ENCODE data around the gene LRP10. TPM values are rescaled to one million over a fixed set of nuclear protein-coding genes. Genes with fewer than 3 reads are reported as not detected.

The LRP10 gene
- total RNA-seq, 1 experiment from 2014 or later = 7.8 TPM

GRCh38 chr14:22887990-22888378 is 16.4 kb downstream of the LRP10 start:
- ChIA-PET CTCF (interaction anchor here (1.0 kb wide), 1 partner anchor 170 kb away, joined by 3 read pairs; no protein-coding TSS in a partner anchor), POLR2A (ENCODE audit: low non-redundant PET) (no interaction called here)
- no peaks in the 10 kb centered on the region for H3K9me3 ChIP-seq (ENCODE audit: low read depth, low read length, poor library complexity, severe bottlenecking)
- no peaks in the 10 kb centered on the region for H3K4me1 ChIP-seq (ENCODE audit: insufficient read depth, low read length, poor library complexity, severe bottlenecking)
- no peak for DNase-seq (ENCODE audit: low spot score)
- BruUV-seq (replicated peaks) = no TSS peak
- intact Hi-C loops (cut with micrococcal nuclease; ENCODE audit: unreplicated experiment) = no loop called here
- no peak overlapping the region for H3K27ac ChIP-seq (ENCODE audit: low read depth, low read length, poor library complexity, severe bottlenecking)
- no peaks in the 10 kb centered on the region for H3K27me3 ChIP-seq (replicated peaks; ENCODE audit: insufficient read depth, low read depth, low read length, poor library complexity)
- H3K4me3 ChIP-seq (ENCODE audit: low read depth, low read length, poor library complexity, severe bottlenecking) = no peak overlapping the region
- TF ChIP-seq CTCF (conservative IDR thresholded peaks at IDR 0.05; ENCODE audit: low read depth, low read length) (no peak), EZH2 (IDR thresholded peaks at IDR 0.05; ENCODE audit: borderline replicate concordance, low read depth, low read length, poor library complexity, severe bottlenecking) (no peak)
- H3K36me3 ChIP-seq (ENCODE audit: insufficient read depth, low read length, poor library complexity, severe bottlenecking) = no peaks in the 10 kb centered on the region

- no TSS peak for BruUV-seq (replicated peaks)
- CTCF ChIA-PET = interaction anchor here (0.6 to 0.7 kb wide), 2 partner anchors 98 to 505 kb away, joined by 3 to 5 read pairs; no protein-coding TSS in a partner anchor
- Histone ChIP-seq H3K27ac (ENCODE audit: low read depth, low read length, poor library complexity, severe bottlenecking) (no peak overlapping the region), H3K4me1 (ENCODE audit: insufficient read depth, low read length, poor library complexity, severe bottlenecking) (no peaks in the 10 kb centered on the region), H3K4me3 (ENCODE audit: low read depth, low read length, poor library complexity, severe bottlenecking) (no peak overlapping the region), H3K27me3 (replicated peaks; ENCODE audit: insufficient read depth, low read depth, low read length, poor library complexity) (no peaks in the 10 kb centered on the region), H3K36me3 (ENCODE audit: insufficient read depth, low read length, poor library complexity, severe bottlenecking) (no peaks in the 10 kb centered on the region), H3K9me3 (ENCODE audit: low read depth, low read length, poor library complexity, severe bottlenecking) (no peaks in the 10 kb centered on the region)
- DNase-seq (ENCODE audit: low spot score) = no peak
- intact Hi-C loops (cut with micrococcal nuclease; ENCODE audit: unreplicated experiment) = no loop called here
- POLR2A ChIA-PET (ENCODE audit: low non-redundant PET) = no interaction called here
- TF ChIP-seq EZH2 (IDR thresholded peaks at IDR 0.05; ENCODE audit: borderline replicate concordance, low read depth, low read length, poor library complexity, severe bottlenecking) (no peak), CTCF (conservative IDR thresholded peaks at IDR 0.05; ENCODE audit: low read depth, low read length) (no peak)
These were observed 17.1 kb downstream of the LRP10 start for GRCh38 chr14:22888662-22889061.

- H3K9me3 ChIP-seq (ENCODE audit: low read depth, low read length, poor library complexity, severe bottlenecking) = no peaks in the 10 kb centered on the region
- no peaks in the 10 kb centered on the region for H3K4me1 ChIP-seq (ENCODE audit: insufficient read depth, low read length, poor library complexity, severe bottlenecking)
- TF ChIP-seq EZH2 (IDR thresholded peaks at IDR 0.05; ENCODE audit: borderline replicate concordance, low read depth, low read length, poor library complexity, severe bottlenecking) (no peak), CTCF (conservative IDR thresholded peaks at IDR 0.05; ENCODE audit: low read depth, low read length) (no peak)
- POLR2A ChIA-PET (ENCODE audit: low non-redundant PET) = no interaction called here
- BruUV-seq (replicated peaks) = no TSS peak
- intact Hi-C loops (cut with micrococcal nuclease; ENCODE audit: unreplicated experiment) = no loop called here
- CTCF ChIA-PET = interaction anchor here (0.7 kb wide), 1 partner anchor 12 kb away, joined by 4 read pairs; no protein-coding TSS in a partner anchor
- no peak for DNase-seq (ENCODE audit: low spot score)
- H3K27me3 ChIP-seq (replicated peaks; ENCODE audit: insufficient read depth, low read depth, low read length, poor library complexity) = no peaks in the 10 kb centered on the region
- H3K4me3 ChIP-seq (ENCODE audit: low read depth, low read length, poor library complexity, severe bottlenecking) = no peak overlapping the region
- no peaks in the 10 kb centered on the region for H3K36me3 ChIP-seq (ENCODE audit: insufficient read depth, low read length, poor library complexity, severe bottlenecking)
- no peak overlapping the region for H3K27ac ChIP-seq (ENCODE audit: low read depth, low read length, poor library complexity, severe bottlenecking)
These were observed 18.9 kb downstream of the LRP10 start for GRCh38 chr14:22890416-22890815.
